H1 (cell line): Measurements from ENCODE around the gene NEBL. TPM values are rescaled to one million over a fixed set of nuclear protein-coding genes. Genes with fewer than 3 reads are reported as not detected.

Experiments used
- ASH2L ChIP-seq: fragments of 200-600, 300-600 bp; sonication (generic); IDR thresholded peaks from one replicate; pipeline ENCODE4 v1.7.1; 2017; ENCODE audit warnings: low read length
- BCL11A ChIP-seq, 2 experiments: IDR thresholded peaks; one replicate each; pipeline ENCODE4 v1.6.1; 2011; ENCODE audit warnings: low read depth in 2 of 2, low read length in 2 of 2, mild to moderate bottlenecking in 2 of 2
- CTBP2 ChIP-seq: IDR thresholded peaks from 2 replicates; pipeline ENCODE4 v1.7.0; 2011; ENCODE audit warnings: borderline replicate concordance, mild to moderate bottlenecking, moderate library complexity, mixed read lengths, low read length; ENCODE audit not compliant: insufficient read depth, insufficient read length
- NANOG ChIP-seq: IDR thresholded peaks from 2 replicates; pipeline ENCODE4 v1.6.1; 2011; ENCODE audit warnings: low read length, low read depth, mild to moderate bottlenecking, inconsistent platforms; ENCODE audit not compliant: insufficient read depth, poor library complexity, severe bottlenecking
- SIN3A ChIP-seq, 2 experiments: IDR thresholded peaks in 1 of 2; conservative IDR thresholded peaks in 1 of 2; 2 replicates each; pipeline ENCODE4 v1.6.1; 2011 to 2012; ENCODE audit warnings: low read length in 2 of 2, improper control_type of control experiment in 1 of 2, low read depth in 1 of 2, mild to moderate bottlenecking in 1 of 2
- SRF ChIP-seq: IDR thresholded peaks from 2 replicates; pipeline ENCODE4 v1.6.1; 2011; ENCODE audit warnings: mild to moderate bottlenecking, low read depth, low read length, moderate library complexity
- ZNF274 ChIP-seq: IDR thresholded peaks from 2 replicates; pipeline ENCODE4 v1.7.0; 2012; ENCODE audit warnings: low read length, borderline replicate concordance; ENCODE audit errors: extremely low read depth
- polyA plus RNA-seq, 7 experiments: library from polyadenylated mRNA; depleted of rRNA in 3 of 7; stranded (reverse) in 5 of 7; unstranded in 2 of 7; fragments of >200 nt in 5 of 7; fragments of 200-250 nt in 2 of 7; gene quantifications; 1 replicate in 5 of 7; 2 replicates in 1 of 7; 4 replicates in 1 of 7; pipeline versions ENCODE4 v1.2.1 to v1.2.3, GENCODE V29; 2011 to 2013; ENCODE audit warnings: missing spikeins in 2 of 7, mixed read lengths in 2 of 7
- total RNA-seq: library from RNA; stranded (reverse); fragmentation: NEBNext Ultra II Directional; extraction: Animal tissue kit (Norgen Biotek cat#: 25700); gene quantifications from 2 replicates; pipeline ENCODE4 v1.2.1, GENCODE V29; 2021
- TF ChIP-seq, protein P1 (sequence below): IDR thresholded peaks from 2 replicates; pipeline ENCODE4 v1.6.1; 2011; ENCODE audit warnings: low read length, improper control_type of control experiment

NEBL gene
- total and polyA plus RNA-seq, 2 of the 8 experiments (the other 6 are each of a cell fraction or from before 2014, with no cell fraction given) = 7.5 to 10.5 TPM

DNA sequence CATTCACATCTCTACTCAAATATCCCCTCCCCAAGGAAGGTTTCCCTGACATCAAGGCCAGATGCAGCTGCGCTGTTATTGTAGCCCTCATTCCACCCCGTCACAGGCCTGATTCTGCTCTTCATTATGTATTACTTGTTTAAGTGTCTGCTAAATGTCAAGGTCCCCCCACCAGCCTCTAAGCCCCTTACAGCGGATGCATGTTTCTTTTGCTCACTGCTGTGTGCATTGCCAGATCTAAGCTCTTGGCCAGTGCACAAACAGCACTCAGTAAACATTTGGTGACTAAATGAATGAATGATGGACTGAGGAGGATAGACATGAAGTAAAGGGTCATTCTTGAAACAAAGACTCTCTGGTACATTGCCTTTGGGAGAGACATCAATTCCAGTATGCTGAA is 90.6 kb downstream of the NEBL start (continued):
- TF ChIP-seq, protein P1, sequence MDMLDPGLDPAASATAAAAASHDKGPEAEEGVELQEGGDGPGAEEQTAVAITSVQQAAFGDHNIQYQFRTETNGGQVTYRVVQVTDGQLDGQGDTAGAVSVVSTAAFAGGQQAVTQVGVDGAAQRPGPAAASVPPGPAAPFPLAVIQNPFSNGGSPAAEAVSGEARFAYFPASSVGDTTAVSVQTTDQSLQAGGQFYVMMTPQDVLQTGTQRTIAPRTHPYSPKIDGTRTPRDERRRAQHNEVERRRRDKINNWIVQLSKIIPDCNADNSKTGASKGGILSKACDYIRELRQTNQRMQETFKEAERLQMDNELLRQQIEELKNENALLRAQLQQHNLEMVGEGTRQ = no peak
- TF ChIP-seq BCL11A (IDR thresholded peaks at IDR 0.05; ENCODE audit: low read depth in 2 of 2, low read length in 2 of 2) = no peak
- no peak for TF ChIP-seq CTBP2
- TF ChIP-seq ZNF274 = no peak
- TF ChIP-seq NANOG = no peak
- TF ChIP-seq ASH2L = no peak
- no peak for TF ChIP-seq SIN3A (conservative IDR thresholded peaks at IDR 0.05 in 1 of 2, IDR thresholded peaks at IDR 0.05 in 1 of 2; ENCODE audit: low read depth in 1 of 2, low read length in 2 of 2)
- TF ChIP-seq SRF = no peak
